Mesenchymal stem cell (in vitro differentiated cells and primary cell): ENCODE data around the gene ADAMTSL3.

Source experiments
- DNase-seq: peaks from one replicate; pipeline ENCODE4 v3.0.0-alpha.2; 2013
- H2AFZ ChIP-seq: one replicate; pipeline ENCODE4 v1.6.1; 2013; ENCODE audit warnings: low read depth, mild to moderate bottlenecking, control low read depth, inconsistent platforms, low read length, moderate library complexity
- H2AK5ac ChIP-seq: 2 replicates; pipeline ENCODE4 v1.6.1; 2013; ENCODE audit warnings: low read length, moderate library complexity, mild to moderate bottlenecking, inconsistent platforms; ENCODE audit not compliant: severe bottlenecking
- H2BK120ac ChIP-seq: one replicate; pipeline ENCODE4 v1.6.1; 2013; ENCODE audit warnings: low read depth, mild to moderate bottlenecking, inconsistent platforms, low read length, moderate library complexity
- H2BK12ac ChIP-seq, 2 experiments: one replicate each; pipeline ENCODE4 v1.6.1; 2013; ENCODE audit warnings: inconsistent platforms in 2 of 2, low read length in 2 of 2, mild to moderate bottlenecking in 2 of 2, moderate library complexity in 2 of 2, control low read depth in 1 of 2
- H2BK15ac ChIP-seq: one replicate; pipeline ENCODE4 v1.6.1; 2013; ENCODE audit warnings: mild to moderate bottlenecking, low read depth, inconsistent platforms; ENCODE audit not compliant: poor library complexity, severe bottlenecking
- H2BK5ac ChIP-seq: 2 replicates; pipeline ENCODE4 v1.6.1; 2013; ENCODE audit warnings: low read depth, mild to moderate bottlenecking, low read length, control low read depth, inconsistent platforms; ENCODE audit not compliant: poor library complexity, severe bottlenecking
- H3K14ac ChIP-seq, 2 experiments: one replicate each; pipeline ENCODE4 v1.6.1; 2013; ENCODE audit warnings: inconsistent platforms in 2 of 2, low read length in 2 of 2, control low read depth in 1 of 2, mild to moderate bottlenecking in 1 of 2, moderate library complexity in 1 of 2
- H3K18ac ChIP-seq, 2 experiments: one replicate each; pipeline ENCODE4 v1.6.1; 2013; ENCODE audit warnings: inconsistent platforms in 2 of 2, low read length in 2 of 2, control low read depth in 1 of 2, low read depth in 1 of 2, mild to moderate bottlenecking in 1 of 2
- H3K23ac ChIP-seq, 2 experiments: one replicate each; pipeline ENCODE4 v1.6.1; 2013; ENCODE audit warnings: inconsistent platforms in 2 of 2, low read length in 2 of 2, mild to moderate bottlenecking in 2 of 2, moderate library complexity in 2 of 2, control low read depth in 1 of 2
- H3K27ac ChIP-seq: 2 replicates; pipeline ENCODE4 v1.5.1; 2013; ENCODE audit warnings: mild to moderate bottlenecking, moderate library complexity, low read length, control low read depth, inconsistent platforms; ENCODE audit not compliant: poor library complexity, severe bottlenecking
- H3K27me3 ChIP-seq, 2 experiments: 2 replicates each; pipeline versions ENCODE4 v1.6.1 to v1.7.0; 2013; ENCODE audit warnings: low read length in 2 of 2, mild to moderate bottlenecking in 2 of 2, moderate library complexity in 2 of 2, control low read depth in 1 of 2, inconsistent platforms in 1 of 2; ENCODE audit not compliant: control insufficient read depth in 1 of 2, insufficient read depth in 1 of 2
- H3K36me3 ChIP-seq, 2 experiments: 2 replicates each; pipeline versions ENCODE4 v1.6.1 to v1.7.0; 2013; ENCODE audit warnings: low read length in 2 of 2, control low read depth in 1 of 2, inconsistent platforms in 1 of 2, low read depth in 1 of 2, mild to moderate bottlenecking in 1 of 2; ENCODE audit not compliant: insufficient read depth in 2 of 2, control insufficient read depth in 1 of 2
- H3K4ac ChIP-seq, 2 experiments: one replicate each; pipeline ENCODE4 v1.6.1; 2013; ENCODE audit warnings: inconsistent platforms in 2 of 2, low read length in 2 of 2, mild to moderate bottlenecking in 2 of 2, moderate library complexity in 2 of 2, control low read depth in 1 of 2, low read depth in 1 of 2
- H3K4me1 ChIP-seq: 2 replicates; pipeline ENCODE4 v1.6.1; 2013; ENCODE audit warnings: low read depth, low read length, control low read depth; ENCODE audit not compliant: control insufficient read depth, insufficient read depth
- H3K4me2 ChIP-seq: 2 replicates; pipeline ENCODE4 v1.6.1; 2013; ENCODE audit warnings: low read length, mild to moderate bottlenecking, inconsistent platforms; ENCODE audit not compliant: poor library complexity, severe bottlenecking
- H3K4me3 ChIP-seq, 2 experiments: 2 replicates each; pipeline versions ENCODE4 v1.5.1 to v1.7.0; 2013; ENCODE audit warnings: low read length in 2 of 2, mild to moderate bottlenecking in 2 of 2, control low read depth in 1 of 2, low read depth in 1 of 2; ENCODE audit not compliant: insufficient read depth in 1 of 2
- H3K79me1 ChIP-seq: replicated peaks from 2 replicates; pipeline ENCODE4 v1.6.1; 2013; ENCODE audit warnings: mild to moderate bottlenecking, control low read depth, low read length, inconsistent platforms; ENCODE audit not compliant: poor library complexity, severe bottlenecking
- H3K9ac ChIP-seq: 2 replicates; pipeline ENCODE4 v1.7.0; 2013; ENCODE audit warnings: mild to moderate bottlenecking, low read length, moderate library complexity
- H3K9me3 ChIP-seq: 2 replicates; pipeline ENCODE4 v1.7.0; 2013; ENCODE audit warnings: mild to moderate bottlenecking, low read length; ENCODE audit not compliant: control insufficient read depth
- H4K8ac ChIP-seq: one replicate; pipeline ENCODE4 v1.6.1; 2013; ENCODE audit warnings: inconsistent platforms, mild to moderate bottlenecking, low read length, moderate library complexity
- H4K91ac ChIP-seq: one replicate; pipeline ENCODE4 v1.6.1; 2013; ENCODE audit warnings: mild to moderate bottlenecking, low read length, inconsistent platforms
- WGBS: methylation state at CpG from one replicate; pipeline ENCODE4 v1.1.7; 2013; ENCODE audit warnings: mixed read lengths; 5-methylcytosine and 5-hydroxymethylcytosine counted together

Gene ADAMTSL3

GRCh38 chr15:83887961-83888360 lies 234.0 kb downstream of the ADAMTSL3 start:
- H2BK15ac ChIP-seq, result no peak overlapping the region
- H3K36me3 ChIP-seq, result no peaks in the 10 kb centered on the region
- no peaks in the 10 kb centered on the region for H3K79me1 ChIP-seq
- H2AK5ac ChIP-seq, result no peak overlapping the region
- no peak for DNase-seq
- H3K27me3 ChIP-seq, result no peaks in the 10 kb centered on the region
- no peak overlapping the region for H3K14ac ChIP-seq
- H2BK5ac ChIP-seq, result no peak overlapping the region
- no peaks in the 10 kb centered on the region for H3K4me1 ChIP-seq
- H3K4ac ChIP-seq, result no peak overlapping the region
- H3K27ac ChIP-seq, result no peak overlapping the region
- H4K8ac ChIP-seq, result no peak overlapping the region
- H3K9me3 ChIP-seq, result no peaks in the 10 kb centered on the region
- WGBS, result 73% methylated on average over 1 of the region's 2 CpGs
- no peak overlapping the region for H4K91ac ChIP-seq
- no peak overlapping the region for H3K23ac ChIP-seq
- H3K18ac ChIP-seq, result no peak overlapping the region
- H2BK120ac ChIP-seq, result no peak overlapping the region
- H2AFZ ChIP-seq, result no peak overlapping the region
- H3K4me3 ChIP-seq, result no peak overlapping the region
- H2BK12ac ChIP-seq, result no peak overlapping the region
- no peak overlapping the region for H3K4me2 ChIP-seq
- no peak overlapping the region for H3K9ac ChIP-seq

GRCh38 chr15:83889995-83890394 lies 236.1 kb downstream of the ADAMTSL3 start:
- H3K79me1 ChIP-seq, result no peaks in the 10 kb centered on the region
- no peak overlapping the region for H2BK15ac ChIP-seq
- H3K36me3 ChIP-seq, result no peaks in the 10 kb centered on the region
- H2BK5ac ChIP-seq, result no peak overlapping the region
- H3K23ac ChIP-seq, result no peak overlapping the region
- no peaks in the 10 kb centered on the region for H3K27me3 ChIP-seq
- H2AFZ ChIP-seq, result no peak overlapping the region
- WGBS, result 89% methylated on average over 3 of the region's 3 CpGs
- H3K27ac ChIP-seq, result no peak overlapping the region
- DNase-seq, result no peak
- H2BK12ac ChIP-seq, result no peak overlapping the region
- no peak overlapping the region for H2BK120ac ChIP-seq
- H4K91ac ChIP-seq, result no peak overlapping the region
- no peaks in the 10 kb centered on the region for H3K4me1 ChIP-seq
- no peak overlapping the region for H3K14ac ChIP-seq
- no peaks in the 10 kb centered on the region for H3K9me3 ChIP-seq
- H4K8ac ChIP-seq, result no peak overlapping the region
- no peak overlapping the region for H3K4me2 ChIP-seq
- H3K9ac ChIP-seq, result no peak overlapping the region
- no peak overlapping the region for H2AK5ac ChIP-seq
- no peak overlapping the region for H3K18ac ChIP-seq
- no peak overlapping the region for H3K4me3 ChIP-seq
- H3K4ac ChIP-seq, result no peak overlapping the region

- Histone ChIP-seq H3K27me3 (no peaks in the 10 kb centered on the region), H3K18ac (no peak overlapping the region), H2AFZ (no peak overlapping the region), H4K8ac (no peak overlapping the region), H3K4me1 (no peaks in the 10 kb centered on the region), H3K9ac (no peak overlapping the region), H2AK5ac (no peak overlapping the region), H3K14ac (no peak overlapping the region), H3K4me2 (no peak overlapping the region), H3K36me3 (no peaks in the 10 kb centered on the region), H3K4ac (no peak overlapping the region), H3K79me1 (no peaks in the 10 kb centered on the region), H3K23ac (no peak overlapping the region), H2BK120ac (no peak overlapping the region), H2BK15ac (no peak overlapping the region), H4K91ac (no peak overlapping the region), H2BK5ac (no peak overlapping the region), H3K27ac (no peak overlapping the region), H3K4me3 (no peak overlapping the region), H3K9me3 (no peaks in the 10 kb centered on the region), H2BK12ac (no peak overlapping the region)
- WGBS, result no CpG with 5 or more reads among the region's 1 CpG
- DNase-seq, result no peak
These were observed 236.7 kb downstream of the ADAMTSL3 start for GRCh38 chr15:83890587-83890986.

GRCh38 chr15:83892498-83892897 lies 238.6 kb downstream of the ADAMTSL3 start:
- no peaks in the 10 kb centered on the region for H3K79me1 ChIP-seq
- no peak overlapping the region for H3K4ac ChIP-seq
- H3K14ac ChIP-seq, result no peak overlapping the region
- DNase-seq, result no peak
- H2BK5ac ChIP-seq, result no peak overlapping the region
- no peak overlapping the region for H4K91ac ChIP-seq
- no peak overlapping the region for H3K18ac ChIP-seq
- H2AK5ac ChIP-seq, result no peak overlapping the region
- H4K8ac ChIP-seq, result no peak overlapping the region
- H2BK12ac ChIP-seq, result no peak overlapping the region
- H3K4me3 ChIP-seq, result no peak overlapping the region
- H3K9ac ChIP-seq, result no peak overlapping the region
- H3K27me3 ChIP-seq, result no peaks in the 10 kb centered on the region
- no peak overlapping the region for H3K27ac ChIP-seq
- no peaks in the 10 kb centered on the region for H3K36me3 ChIP-seq
- no peak overlapping the region for H2BK15ac ChIP-seq
- WGBS, result 93% methylated on average over 4 of the region's 4 CpGs
- H3K4me1 ChIP-seq, result no peaks in the 10 kb centered on the region
- no peaks in the 10 kb centered on the region for H3K9me3 ChIP-seq
- H2BK120ac ChIP-seq, result no peak overlapping the region
- no peak overlapping the region for H3K4me2 ChIP-seq
- no peak overlapping the region for H2AFZ ChIP-seq
- H3K23ac ChIP-seq, result no peak overlapping the region
